CD4-positive, alpha-beta T cell treated with Interferon alpha-2 for 1 hour (primary cell): ENCODE data around the gene LRIG3.
"Not testable (repeated sequence)": the region's sequence is repeated elsewhere in the genome, so short reads cannot be mapped to it uniquely, and the experiment has no call there.

Experiments used
- DNase-seq, 2 donors: peaks; one replicate each; pipeline ENCODE4 v3.0.0-alpha.2; 2020 to 2022

The LRIG3 gene

GRCh38 chr12:58895053-58895452 is 25.3 kb downstream of the LRIG3 start:
- DNase-seq: no peak

- no peak for DNase-seq
These were observed 26.3 kb downstream of the LRIG3 start for GRCh38 chr12:58894040-58894439.

- no peak for DNase-seq
These were observed 26.8 kb downstream of the LRIG3 start for GRCh38 chr12:58893495-58893894.

- no peak for DNase-seq
These were observed 30.7 kb downstream of the LRIG3 start for GRCh38 chr12:58889557-58889956.

- no peak for DNase-seq
These were observed 32.0 kb downstream of the LRIG3 start for GRCh38 chr12:58888131-58888783.

- no peak for DNase-seq
These were observed 33.2 kb downstream of the LRIG3 start for GRCh38 chr12:58887068-58887467.

- no peak for DNase-seq
These were observed 33.8 kb downstream of the LRIG3 start for GRCh38 chr12:58886474-58886873.

GRCh38 chr12:58884916-58885315 is 35.4 kb downstream of the LRIG3 start:
- no peak for DNase-seq

GRCh38 chr12:58883576-58884334 is 36.5 kb downstream of the LRIG3 start:
- no peak for DNase-seq

GRCh38 chr12:58882826-58883225 is 37.5 kb downstream of the LRIG3 start:
- no peak for DNase-seq

GRCh38 chr12:58881816-58882215 is 38.5 kb downstream of the LRIG3 start:
- DNase-seq: no peak

GRCh38 chr12:58880639-58881038 is 39.7 kb downstream of the LRIG3 start:
- no peak for DNase-seq

- no peak for DNase-seq
These were observed 43.0 kb downstream of the LRIG3 start for GRCh38 chr12:58877243-58877743.

GRCh38 chr12:58873496-58873895 is 46.8 kb downstream of the LRIG3 start:
- DNase-seq: no peak

GRCh38 chr12:58871556-58871955 is 48.7 kb downstream of the LRIG3 start:
- DNase-seq: no peak

- no peak for DNase-seq
These were observed 49.7 kb downstream of the LRIG3 start for GRCh38 chr12:58870595-58870994.

GRCh38 chr12:58860788-58861240 is 59.5 kb downstream of the LRIG3 start:
- DNase-seq: no peak

GRCh38 chr12:58860056-58860787 is 60.1 kb downstream of the LRIG3 start:
- DNase-seq: no peak

GRCh38 chr12:58858030-58858429 is 62.3 kb downstream of the LRIG3 start:
- no peak for DNase-seq

GRCh38 chr12:58857206-58857605 is 63.1 kb downstream of the LRIG3 start:
- not testable (repeated sequence) for DNase-seq

- not testable (repeated sequence) for DNase-seq
These were observed 64.7 kb downstream of the LRIG3 start for GRCh38 chr12:58855630-58856029.

GRCh38 chr12:58850826-58851225 is 69.5 kb downstream of the LRIG3 start:
- DNase-seq: no peak

- no peak for DNase-seq
These were observed 72.3 kb downstream of the LRIG3 start for GRCh38 chr12:58847901-58848600.
